Cerebellar nuclear complex (tissue), 1 donor: ENCODE results near the gene RAB26.
"Not testable (repeated sequence)": the region's sequence is repeated elsewhere in the genome, so short reads cannot be mapped to it uniquely, and the experiment has no call there.

Experiments used
- DNase-seq, 2 experiments: peaks; one replicate each; lab custom pipeline; 2025; lab: John Stamatoyannopoulos, UW

The RAB26 gene

GRCh38 chr16:2147981-2148671, at the start of gene RAB26:
TSS of gene RAB26 (plus strand) at chr16:2148625. CDS start at chr16:2148784, 159 bp downstream.
- DNase-seq: peak in 1 of 2 experiments; percentile 32

DNA sequence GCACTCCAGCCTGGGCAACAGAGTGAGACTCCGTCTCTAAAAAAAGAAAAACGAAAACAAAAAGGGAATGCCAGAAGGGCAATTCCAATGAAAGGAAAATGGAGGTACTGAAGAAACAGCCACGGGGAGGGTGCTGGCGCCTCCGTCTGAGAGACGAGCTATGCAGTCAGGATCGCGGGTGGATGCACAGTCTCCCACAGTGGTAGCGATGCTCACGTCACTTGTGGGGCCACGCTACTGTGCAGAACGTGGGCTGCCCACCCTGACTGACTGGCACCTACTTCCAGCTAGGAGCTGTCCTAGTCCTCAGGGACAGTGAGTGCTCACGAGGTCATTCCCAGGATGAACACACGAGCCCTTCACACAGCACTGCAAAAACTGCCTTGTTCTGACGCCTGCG, 46.8 kb upstream of the RAB26 start:
- not testable (repeated sequence) for DNase-seq

DNA sequence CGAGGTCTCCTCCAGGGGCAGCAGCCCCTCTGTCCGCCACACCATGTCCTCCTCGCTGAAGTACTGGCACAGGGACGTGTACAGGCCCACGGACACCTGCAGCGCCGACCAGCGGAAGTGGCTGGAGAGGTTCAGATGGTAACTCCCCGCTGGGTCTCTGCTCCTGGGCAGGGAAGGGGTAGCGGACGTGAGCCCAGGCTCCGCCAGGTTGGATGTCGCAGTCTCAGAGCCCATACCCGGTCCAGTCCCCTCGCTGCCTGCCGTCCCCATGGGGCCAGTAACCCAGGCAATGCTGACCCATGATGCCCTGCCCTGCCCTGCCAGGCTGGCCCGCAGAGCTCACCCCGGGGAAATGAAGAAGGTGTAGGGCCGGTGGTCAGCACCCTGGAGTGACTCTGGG, 46.0 kb upstream of the RAB26 start:
- no peak for DNase-seq

DNA sequence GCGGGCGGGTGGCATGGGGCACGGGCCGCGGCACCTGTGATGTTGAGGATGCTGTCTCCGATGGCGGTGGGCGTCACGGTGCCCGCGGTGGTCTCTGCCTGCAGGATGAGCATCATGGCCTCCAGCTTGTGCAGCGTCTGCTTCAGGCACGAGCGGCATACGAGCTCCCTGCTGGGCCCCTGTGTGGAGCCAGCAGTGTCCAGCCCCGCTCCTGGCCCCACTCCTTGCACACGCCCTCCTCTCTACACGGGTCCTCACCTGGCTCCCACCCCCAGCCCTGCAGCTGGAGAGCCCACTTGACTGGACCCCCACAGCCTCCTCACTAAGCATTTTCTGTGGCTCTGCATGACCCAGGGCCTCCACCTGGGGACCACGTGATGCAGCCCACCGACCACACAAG, 44.0 kb upstream of the RAB26 start:
- not testable (repeated sequence) for DNase-seq

- not testable (repeated sequence) for DNase-seq
Observed at GRCh38 chr16:2105291-2105690, 43.1 kb upstream of the RAB26 start.

- not testable (repeated sequence) for DNase-seq
Observed at GRCh38 chr16:2105769-2106168, 42.7 kb upstream of the RAB26 start.

DNA sequence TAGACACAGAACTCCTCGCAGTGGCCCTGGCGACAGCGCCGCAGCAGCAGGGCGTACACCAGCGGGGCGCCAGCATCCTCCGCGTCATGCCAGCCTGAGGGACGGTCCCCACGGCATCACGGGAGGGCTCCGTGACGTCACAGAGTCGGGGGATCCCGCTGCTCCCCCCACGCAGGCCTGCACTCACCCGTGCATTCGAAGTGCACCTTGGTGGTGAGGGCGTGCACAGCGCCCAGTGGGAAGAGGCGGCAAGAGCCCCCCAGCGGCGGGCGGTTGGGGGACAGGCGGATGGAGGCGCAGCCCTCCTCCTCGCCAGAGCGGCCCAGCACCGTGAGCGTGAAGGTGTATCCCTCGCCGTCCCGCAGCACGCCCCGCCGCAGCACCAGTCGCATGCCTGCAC, 42.2 kb upstream of the RAB26 start:
- DNase-seq: not testable (repeated sequence)

- DNase-seq: not testable (repeated sequence)
Observed at GRCh38 chr16:2107121-2107790, 41.2 kb upstream of the RAB26 start.

DNA sequence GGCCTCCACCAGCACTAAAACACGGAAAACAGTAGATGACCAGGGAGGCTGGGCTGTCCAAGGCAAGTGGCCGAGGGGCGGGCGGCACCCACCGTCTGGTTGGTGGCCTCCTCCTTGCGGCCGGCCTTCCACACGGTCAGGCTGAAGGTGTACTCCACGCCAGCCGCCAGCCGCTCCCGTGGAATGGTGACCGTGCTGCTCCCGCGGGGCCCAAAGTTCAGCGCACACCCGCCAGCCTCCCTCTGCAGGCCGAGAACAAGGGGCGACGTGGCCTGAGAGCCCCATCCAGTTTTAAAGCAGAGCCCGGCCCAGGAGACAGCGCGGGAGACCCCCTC, 40.7 kb upstream of the RAB26 start:
- DNase-seq: not testable (repeated sequence)

GRCh38 chr16:2108446-2109270, 39.8 kb upstream of the RAB26 start:
- DNase-seq: not testable (repeated sequence)

- DNase-seq: not testable (repeated sequence)
Observed at GRCh38 chr16:2109271-2109580, 39.2 kb upstream of the RAB26 start.

DNA sequence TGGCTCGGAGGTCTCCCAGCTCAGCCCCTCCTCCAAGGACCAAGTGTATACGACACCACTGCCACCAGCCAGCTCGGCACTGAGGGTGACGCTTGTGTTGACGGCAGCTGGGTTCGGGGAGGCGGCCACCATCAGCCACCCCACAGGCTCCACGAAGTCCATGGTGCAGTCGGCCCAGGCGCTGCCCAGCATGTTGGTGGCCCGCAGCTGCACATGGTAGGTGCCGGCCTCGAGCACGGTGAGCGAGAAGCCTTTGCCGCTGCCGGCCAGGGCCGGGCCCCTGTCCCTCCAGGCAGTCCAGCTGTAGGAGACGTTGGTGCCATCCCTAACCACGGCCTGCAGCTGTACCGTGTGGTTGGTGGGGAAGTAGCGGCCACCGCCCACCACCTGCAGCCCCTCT, 38.6 kb upstream of the RAB26 start:
- DNase-seq: not testable (repeated sequence)

DNA sequence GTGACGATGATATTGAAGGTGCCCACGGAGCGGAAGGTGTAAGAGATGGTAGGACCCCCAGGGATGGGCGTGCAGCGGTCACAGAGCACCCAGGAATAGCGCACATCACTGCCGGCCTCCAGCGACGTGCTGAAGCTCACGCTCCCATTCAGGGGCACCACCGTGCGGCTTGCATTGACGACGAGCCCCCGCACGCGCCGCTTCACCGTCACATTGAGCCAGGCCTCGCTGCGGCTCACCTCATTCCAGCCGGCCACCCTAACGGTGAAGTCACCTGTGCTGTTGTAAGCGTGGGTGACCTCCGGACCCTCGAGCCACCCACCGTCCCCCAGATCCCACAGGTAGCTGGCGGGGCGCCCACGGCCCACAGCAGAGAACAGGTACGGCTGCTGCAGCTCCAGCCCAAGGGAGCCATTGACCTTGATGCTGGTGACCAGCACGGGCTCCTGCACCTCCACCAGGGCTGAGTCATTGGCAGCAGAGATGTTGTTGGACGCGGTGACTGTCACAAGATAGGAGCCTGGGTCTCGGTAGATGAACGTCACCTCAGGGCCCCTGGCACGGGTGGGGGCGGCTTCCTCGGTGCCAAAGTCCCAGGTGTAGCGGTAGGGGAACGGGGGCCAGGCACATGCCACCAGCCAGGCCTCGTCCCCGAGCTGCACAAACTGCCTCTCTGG, 38.0 kb upstream of the RAB26 start:
- DNase-seq: not testable (repeated sequence)

DNA sequence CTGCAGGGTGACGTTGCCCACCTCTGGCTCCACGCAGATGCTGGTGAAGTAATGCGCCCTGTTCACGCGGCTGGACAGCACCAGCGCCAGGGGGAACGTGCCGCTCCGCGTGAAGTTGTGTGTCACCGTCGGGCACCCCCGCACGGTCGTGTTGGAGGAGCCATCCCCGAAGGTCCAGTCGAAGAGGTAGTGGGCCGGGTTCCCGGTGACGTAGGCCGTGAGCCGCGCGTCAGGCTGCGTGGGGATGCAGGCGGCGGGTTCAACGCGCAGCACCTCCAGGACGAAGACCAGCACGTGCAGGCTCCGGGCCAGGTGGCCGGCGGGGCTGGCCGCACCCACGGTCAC, 37.4 kb upstream of the RAB26 start:
- not testable (repeated sequence) for DNase-seq

- not testable (repeated sequence) for DNase-seq
Observed at GRCh38 chr16:2111412-2112335, 36.8 kb upstream of the RAB26 start.

DNA sequence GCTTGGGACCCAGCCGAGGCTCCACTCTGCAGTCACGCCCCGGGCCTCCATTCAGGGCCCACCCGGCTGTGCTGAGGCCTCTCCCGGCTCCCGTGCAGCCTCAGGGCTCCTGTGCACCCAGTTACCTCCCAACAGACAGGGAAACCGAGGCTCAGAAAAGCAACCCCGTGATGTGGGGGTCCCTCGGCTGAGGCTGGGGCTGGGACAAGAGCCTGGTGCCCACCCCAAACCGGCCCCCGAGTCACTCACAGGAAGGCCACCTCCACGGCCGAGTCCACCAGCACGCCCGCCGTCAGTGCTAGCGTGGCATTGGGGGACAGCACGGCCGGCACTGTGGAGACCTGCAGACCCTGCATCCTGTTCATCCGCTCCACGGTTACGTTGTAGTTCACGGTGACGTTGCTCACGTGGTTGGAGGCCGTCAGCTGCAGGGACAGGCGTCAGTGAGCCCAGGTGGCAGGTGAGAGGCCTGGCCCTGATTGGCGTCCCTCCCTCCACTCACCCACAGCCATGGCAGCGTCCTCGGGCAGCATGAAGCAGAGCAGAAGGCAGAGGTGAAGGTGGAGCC, 35.8 kb upstream of the RAB26 start:
- DNase-seq: not testable (repeated sequence)

DNA sequence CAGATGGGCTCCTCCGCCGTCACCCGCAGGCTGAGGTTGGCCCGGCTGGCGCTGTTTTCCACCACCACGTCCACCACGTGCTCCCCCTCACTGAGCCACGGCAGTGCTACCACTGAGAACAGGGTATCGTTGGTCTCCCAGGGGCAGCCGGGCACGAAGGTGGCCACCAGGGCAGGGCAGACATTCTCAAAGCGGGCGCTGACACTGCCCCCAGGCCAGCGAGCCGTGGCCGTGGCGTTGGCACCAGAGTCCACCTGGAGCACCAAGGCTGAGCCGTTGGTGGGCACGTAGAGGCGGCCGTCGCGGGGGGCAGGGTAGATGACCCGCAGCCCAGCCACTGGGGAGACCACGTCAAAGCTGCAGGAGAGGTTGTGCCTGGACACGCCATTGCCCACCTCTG, 34.2 kb upstream of the RAB26 start:
- not testable (repeated sequence) for DNase-seq

GRCh38 chr16:2114885-2115590, 33.4 kb upstream of the RAB26 start:
- DNase-seq: not testable (repeated sequence)

- DNase-seq: no peak
Observed at GRCh38 chr16:2115591-2115973, 32.8 kb upstream of the RAB26 start.

GRCh38 chr16:2116428-2116827, 32.0 kb upstream of the RAB26 start:
- not testable (repeated sequence) for DNase-seq
